Heart right ventricle (tissue), 16 donors: Measurements from ENCODE around the gene APOBEC3C. TPM values are rescaled to one million over a fixed set of nuclear protein-coding genes. Genes with fewer than 3 reads are reported as not detected.

ENCODE experiments used
- ATAC-seq, 8 donors: fragments of 200-7000 bp; cut with Tn5 transposase; one replicate each; pipeline ENCODE4 v1.9.1; 2020; ENCODE audit warnings: mild to moderate bottlenecking in 8 of 8, moderate library complexity in 8 of 8, moderate number of reproducible peaks in 1 of 8
- DNase-seq, 2 donors: peaks; one replicate each; pipeline ENCODE4 v3.0.0-alpha.2; 2020
- H3K27ac ChIP-seq, 10 donors: fragments of 200-600 bp; sonication (generic) in 2 of 10; one replicate each; pipeline versions ENCODE4 v1.5.0 to v1.8.0; 2020 to 2022; ENCODE audit warnings: mild to moderate bottlenecking in 3 of 10
- H3K27me3 ChIP-seq, 7 donors: fragments of 200-600 bp; one replicate each; pipeline ENCODE4 v1.8.0; 2021 to 2022; ENCODE audit warnings: mild to moderate bottlenecking in 2 of 7
- H3K36me3 ChIP-seq, 9 donors: fragments of 200-600 bp; sonication (generic) in 1 of 9; one replicate each; pipeline versions ENCODE4 v1.5.0 to v1.8.0; 2020 to 2022; ENCODE audit warnings: mild to moderate bottlenecking in 2 of 9
- H3K4me1 ChIP-seq, 9 donors: fragments of 200-600 bp; sonication (generic) in 1 of 9; one replicate each; pipeline versions ENCODE4 v1.5.0 to v1.8.0; 2020 to 2022; ENCODE audit warnings: mild to moderate bottlenecking in 4 of 9
- H3K4me3 ChIP-seq, 10 donors: fragments of 200-600 bp; sonication (generic) in 2 of 10; one replicate each; pipeline versions ENCODE4 v1.5.0 to v1.8.0; 2020 to 2022; ENCODE audit warnings: mild to moderate bottlenecking in 7 of 10, moderate library complexity in 2 of 10
- H3K9me3 ChIP-seq, 11 donors: fragments of 200-600 bp in 10 of 11; sonication (generic) in 2 of 11; one replicate each; pipeline versions ENCODE4 v1.5.0 to v1.8.0; 2013 to 2022; ENCODE audit warnings: mild to moderate bottlenecking in 2 of 11, control low read depth in 1 of 11, moderate library complexity in 1 of 11
- CTCF ChIP-seq, 9 donors: fragments of 200-600 bp; sonication (generic) in 2 of 9; IDR thresholded peaks; one replicate each; pipeline versions ENCODE4 v1.5.0 to v1.8.0; 2021 to 2022; ENCODE audit warnings: antibody characterized with exemption in 9 of 9, mild to moderate bottlenecking in 5 of 9, moderate library complexity in 1 of 9
- WGBS, 2 donors: extraction: QIAGEN DNeasy Blood & Tissue Kit; methylation state at CpG; one replicate each; pipeline ENCODE4 v1.1.7; 2013; ENCODE audit warnings: inconsistent platforms in 1 of 2; 5-methylcytosine and 5-hydroxymethylcytosine counted together
- intact Hi-C, 10 donors: fragments of 100-400 bp; cut with DNase I; formaldehyde crosslinking; loops; one replicate each; pipeline versions ENCODE4 v1.11.1 to v1.14.2; 2022
- polyA plus RNA-seq, 2 donors: library from polyadenylated mRNA; stranded (reverse); fragments of 200-250 nt; gene quantifications; one replicate each; pipeline ENCODE4 v1.2.3, GENCODE V29; 2013
- total RNA-seq, 10 donors: library from RNA; stranded (reverse); fragmentation: NEBNext Ultra II Directional in 3 of 10; extraction: Animal tissue kit (Norgen Biotek cat#: 25700) in 3 of 10; gene quantifications; one replicate each; pipeline versions ENCODE4 v1.2.1 to v1.2.4, GENCODE V29; 2021 to 2023
- donor health status: Arrhythmogenic right ventricular cardiomyopathy.
- donor health status: ischemic (EF 13 %, LVEDD 7.1; RV severe dilation, severe dysfunction).
- donor health status: healthy with polysubstance abuse.
- donor health status: DM: no; HTN: yes; CAD: no.
- donor health status: DM: no; HTN: no; CAD: no.
- donor health status: ischemic (EF 25% LVEDD 6.9; RV normal size, moderate dysfunction).
- donor health status: ischemic (EF 25% LVEDD 5.7; RV mildly dilated, moderate dysfunction).
- donor health status: healthy.
- donor health status: DM: yes; HTN: yes; CAD: no.
- donor health status: Ischemic cardiomyopathy.
- donor health status: ischemic (EF 35%, LVEDD 5.7; RV mildly dilated, moderate dysfunction).
- donor health status: nonischemic (EF 11% LVEDD 7.7; RV severe dilation, severe dysfunction).
- donor health status: DM: yes; HTN: yes; CAD: no.
- donor health status: PGD.
- donor health status: ischemic (EF 29% LVEDD 5.4; RV normal size, mild dysfunction).
- donor health status: nonischemic (EF 23%, LVEDD 6.1; RV moderate dilation, normal function).

Gene APOBEC3C
- total and polyA plus RNA-seq, 12 donors: 9.8 to 43.3 (median 25.5) TPM

- no peak for TF ChIP-seq CTCF (IDR thresholded peaks at IDR 0.05)
- no peak for ATAC-seq
- Histone ChIP-seq H3K27ac (no peak overlapping the region), H3K4me1 (peaks cover 0 to 38% (median 0%) of the 10 kb centered on the region in 9 donors), H3K4me3 (no peak overlapping the region), H3K9me3 (no peaks in the 10 kb centered on the region), H3K36me3 (no peaks in the 10 kb centered on the region), H3K27me3 (peaks cover 0 to 31% (median 4%) of the 10 kb centered on the region in 7 donors)
- intact Hi-C loops: no loop called here
- WGBS, 2 donors: 81 to 85% methylated on average over 11 of the region's 11 CpGs
- DNase-seq: no peak
These were observed 45.3 kb upstream of the APOBEC3C start for GRCh38 chr22:38968801-38969200.

- TF ChIP-seq CTCF (IDR thresholded peaks at IDR 0.05): no peak
- ATAC-seq (no peak), DNase-seq (no peak)
- Histone ChIP-seq H3K27me3 (peaks cover 0 to 32% (median 4%) of the 10 kb centered on the region in 7 donors), H3K9me3 (no peaks in the 10 kb centered on the region), H3K27ac (no peak overlapping the region), H3K4me1 (peaks cover 0 to 41% (median 0%) of the 10 kb centered on the region in 9 donors), H3K4me3 (no peak overlapping the region), H3K36me3 (no peaks in the 10 kb centered on the region)
- intact Hi-C loops: no loop called here
- WGBS, 2 donors: 44 to 49% methylated on average over 8 of the region's 8 CpGs
These were observed 43.5 kb upstream of the APOBEC3C start for GRCh38 chr22:38970551-38970950.

GRCh38 chr22:38971202-38971601 lies 42.9 kb upstream of the APOBEC3C start:
- H3K4me3 ChIP-seq: no peak overlapping the region
- H3K9me3 ChIP-seq: peaks cover 0 to 3% (median 0%) of the 10 kb centered on the region in 11 donors
- H3K36me3 ChIP-seq: no peaks in the 10 kb centered on the region
- TF ChIP-seq CTCF (IDR thresholded peaks at IDR 0.05): no peak
- H3K27me3 ChIP-seq: peaks cover 0 to 27% (median 4%) of the 10 kb centered on the region in 7 donors
- intact Hi-C loops: no loop called here
- DNase-seq (no peak), ATAC-seq (no peak)
- no peak overlapping the region for H3K27ac ChIP-seq
- WGBS, 2 donors: 81 to 86% methylated on average over 5 of the region's 5 CpGs
- H3K4me1 ChIP-seq: peaks cover 0 to 41% (median 0%) of the 10 kb centered on the region in 9 donors

GRCh38 chr22:38971791-38972190 lies 42.3 kb upstream of the APOBEC3C start:
- TF ChIP-seq CTCF (IDR thresholded peaks at IDR 0.05): no peak
- Histone ChIP-seq H3K27ac (no peak overlapping the region), H3K4me3 (no peak overlapping the region), H3K36me3 (no peaks in the 10 kb centered on the region), H3K27me3 (peaks cover 0 to 21% (median 4%) of the 10 kb centered on the region in 7 donors), H3K9me3 (peaks cover 0 to 4% (median 0%) of the 10 kb centered on the region in 11 donors), H3K4me1 (peaks cover 0 to 37% (median 0%) of the 10 kb centered on the region in 9 donors)
- ATAC-seq (no peak), DNase-seq (no peak)
- intact Hi-C loops: no loop called here
- WGBS, 2 donors: 88 to 89% methylated on average over 3 of the region's 3 CpGs
